Measurements from ENCODE around the gene TXNDC15. TPM values are rescaled to one million over a fixed set of nuclear protein-coding genes. Genes with fewer than 3 reads are reported as not detected.
"Not testable (repeated sequence)": the region's sequence is repeated elsewhere in the genome, so short reads cannot be mapped to it uniquely, and the experiment has no call there.

TXNDC15 gene
- total RNA-seq, 1 donor from 2014 or later, result 211 TPM

DNA sequence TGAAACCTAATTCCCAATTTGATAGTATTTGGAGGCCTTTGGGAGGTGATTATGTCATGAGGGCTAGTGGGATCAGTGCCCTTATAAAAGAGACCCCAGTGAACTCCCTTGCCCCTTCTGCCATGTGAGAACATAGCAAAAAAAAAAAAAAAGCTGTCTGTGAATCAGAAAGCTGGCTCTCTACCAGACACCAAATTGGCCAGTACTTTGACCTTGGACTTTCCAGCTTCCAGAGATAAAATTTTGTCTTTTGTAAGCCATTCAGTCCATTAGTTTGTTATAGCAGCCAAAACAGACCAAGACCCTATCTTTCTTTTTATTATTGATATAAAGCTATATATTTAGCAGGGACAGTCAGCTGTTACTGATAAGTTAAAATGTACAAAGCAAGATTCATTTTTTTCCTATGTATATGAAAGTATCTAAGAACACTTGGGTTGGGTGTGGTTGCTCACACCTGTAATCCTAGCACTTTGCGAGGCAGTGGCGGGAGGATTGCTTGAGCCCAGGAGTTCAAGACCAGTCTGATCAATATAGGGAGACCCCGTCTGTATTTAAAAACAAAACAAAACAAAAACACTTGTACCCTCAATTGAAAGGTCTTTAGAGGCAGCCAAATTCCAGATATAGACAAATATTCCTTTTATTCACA lies 36.5 kb upstream of the TXNDC15 start:
- Histone ChIP-seq H3K9me3 (no peaks in the 10 kb centered on the region), H3K4me1 (peaks cover 5 to 16% of the 10 kb centered on the region in 2 donors), H3K27ac (no peak overlapping the region), H3K27me3 (no peaks in the 10 kb centered on the region), H3K36me3 (peaks cover 0 to 7% of the 10 kb centered on the region in 2 donors), H3K4me3 (no peak overlapping the region)
- TF ChIP-seq, protein P1, sequence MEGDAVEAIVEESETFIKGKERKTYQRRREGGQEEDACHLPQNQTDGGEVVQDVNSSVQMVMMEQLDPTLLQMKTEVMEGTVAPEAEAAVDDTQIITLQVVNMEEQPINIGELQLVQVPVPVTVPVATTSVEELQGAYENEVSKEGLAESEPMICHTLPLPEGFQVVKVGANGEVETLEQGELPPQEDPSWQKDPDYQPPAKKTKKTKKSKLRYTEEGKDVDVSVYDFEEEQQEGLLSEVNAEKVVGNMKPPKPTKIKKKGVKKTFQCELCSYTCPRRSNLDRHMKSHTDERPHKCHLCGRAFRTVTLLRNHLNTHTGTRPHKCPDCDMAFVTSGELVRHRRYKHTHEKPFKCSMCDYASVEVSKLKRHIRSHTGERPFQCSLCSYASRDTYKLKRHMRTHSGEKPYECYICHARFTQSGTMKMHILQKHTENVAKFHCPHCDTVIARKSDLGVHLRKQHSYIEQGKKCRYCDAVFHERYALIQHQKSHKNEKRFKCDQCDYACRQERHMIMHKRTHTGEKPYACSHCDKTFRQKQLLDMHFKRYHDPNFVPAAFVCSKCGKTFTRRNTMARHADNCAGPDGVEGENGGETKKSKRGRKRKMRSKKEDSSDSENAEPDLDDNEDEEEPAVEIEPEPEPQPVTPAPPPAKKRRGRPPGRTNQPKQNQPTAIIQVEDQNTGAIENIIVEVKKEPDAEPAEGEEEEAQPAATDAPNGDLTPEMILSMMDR (IDR thresholded peaks at IDR 0.05), result no peak
- no peak for DNase-seq (ENCODE audit: low spot score in 2 of 2)
- intact Hi-C loops (cut with DNase I), result no loop called here

DNA sequence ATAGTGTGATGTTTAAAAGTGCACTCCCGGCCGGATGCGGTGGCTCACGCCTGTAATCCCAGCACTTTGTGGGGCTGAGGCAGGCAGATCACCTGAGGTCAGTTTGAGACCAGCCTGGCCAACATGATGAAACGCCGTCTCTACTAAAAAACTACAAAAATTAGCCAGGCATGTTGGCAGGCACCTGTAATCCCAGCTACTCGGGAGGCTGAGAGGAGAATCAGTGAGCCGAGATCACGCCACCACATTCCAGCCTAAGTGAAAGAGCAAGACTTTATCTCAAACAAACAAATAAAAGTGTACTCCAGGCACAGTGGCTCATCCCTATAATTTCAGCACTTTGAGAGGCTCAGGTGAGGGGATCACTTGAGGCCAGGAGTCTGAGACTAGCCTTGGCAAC lies 35.8 kb upstream of the TXNDC15 start:
- intact Hi-C loops (cut with DNase I); DNase-seq (ENCODE audit: low spot score in 2 of 2); H3K27me3 ChIP-seq; H3K36me3 ChIP-seq; H3K4me3 ChIP-seq; H3K9me3 ChIP-seq; H3K27ac ChIP-seq: not testable (repeated sequence)
- H3K4me1 ChIP-seq, result peaks cover 5 to 14% of the 10 kb centered on the region in 2 donors

DNA sequence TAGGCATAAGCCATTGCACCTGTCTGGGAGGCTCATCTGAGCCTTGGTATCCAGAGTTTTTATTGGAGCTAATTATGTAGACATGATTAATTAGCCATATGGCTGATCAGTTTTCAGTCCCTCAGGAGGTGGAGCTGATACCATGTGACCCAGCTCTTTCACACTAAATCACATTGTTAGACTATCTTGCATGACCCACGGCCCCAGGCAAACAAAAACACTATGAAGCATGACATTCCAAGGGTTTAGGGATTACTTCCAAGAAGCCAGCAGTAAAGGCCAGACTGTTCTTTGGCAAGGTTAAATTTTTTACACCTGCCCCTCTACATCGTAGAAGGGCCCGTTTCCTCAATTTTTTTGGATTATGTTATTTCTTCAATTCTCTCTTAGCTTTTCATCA lies 33.4 kb upstream of the TXNDC15 start:
- H3K27ac ChIP-seq, result no peak overlapping the region
- no peaks in the 10 kb centered on the region for H3K4me1 ChIP-seq
- intact Hi-C loops (cut with DNase I), result no loop called here
- peaks cover 0 to 7% of the 10 kb centered on the region in 2 donors for H3K36me3 ChIP-seq
- no peaks in the 10 kb centered on the region for H3K9me3 ChIP-seq
- H3K4me3 ChIP-seq, result no peak overlapping the region
- no peak for DNase-seq (ENCODE audit: low spot score in 2 of 2)
- TF ChIP-seq, protein P1 (IDR thresholded peaks at IDR 0.05), result no peak
- H3K27me3 ChIP-seq, result no peaks in the 10 kb centered on the region

DNA sequence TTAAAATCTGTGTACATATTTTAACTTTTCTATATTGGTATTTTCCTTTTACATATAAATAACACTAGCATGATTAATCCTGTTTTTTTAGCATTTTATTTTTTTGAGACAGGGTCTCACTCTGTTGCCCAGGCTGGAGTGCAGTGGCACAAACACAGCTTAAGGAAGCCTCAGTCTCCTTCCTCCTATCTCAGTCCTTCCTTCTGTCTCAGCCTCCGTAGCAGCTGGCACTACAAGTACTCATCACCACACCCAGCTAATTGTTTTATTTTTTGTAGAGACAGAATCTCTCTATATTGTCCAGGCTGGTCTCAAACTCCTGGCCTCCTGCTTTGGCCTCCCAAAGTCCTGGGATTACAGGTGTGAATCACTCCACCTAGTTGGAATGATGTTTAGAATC lies 29.9 kb upstream of the TXNDC15 start:
- no peaks in the 10 kb centered on the region for H3K27me3 ChIP-seq
- intact Hi-C loops (cut with DNase I), result no loop called here
- no peak overlapping the region for H3K4me3 ChIP-seq
- peaks cover 4 to 16% of the 10 kb centered on the region in 2 donors for H3K4me1 ChIP-seq
- DNase-seq (ENCODE audit: low spot score in 2 of 2), result no peak
- H3K36me3 ChIP-seq, result peaks cover 0 to 7% of the 10 kb centered on the region in 2 donors
- H3K9me3 ChIP-seq, result no peaks in the 10 kb centered on the region
- no peak overlapping the region for H3K27ac ChIP-seq
- TF ChIP-seq, protein P1 (IDR thresholded peaks at IDR 0.05), result no peak

DNA sequence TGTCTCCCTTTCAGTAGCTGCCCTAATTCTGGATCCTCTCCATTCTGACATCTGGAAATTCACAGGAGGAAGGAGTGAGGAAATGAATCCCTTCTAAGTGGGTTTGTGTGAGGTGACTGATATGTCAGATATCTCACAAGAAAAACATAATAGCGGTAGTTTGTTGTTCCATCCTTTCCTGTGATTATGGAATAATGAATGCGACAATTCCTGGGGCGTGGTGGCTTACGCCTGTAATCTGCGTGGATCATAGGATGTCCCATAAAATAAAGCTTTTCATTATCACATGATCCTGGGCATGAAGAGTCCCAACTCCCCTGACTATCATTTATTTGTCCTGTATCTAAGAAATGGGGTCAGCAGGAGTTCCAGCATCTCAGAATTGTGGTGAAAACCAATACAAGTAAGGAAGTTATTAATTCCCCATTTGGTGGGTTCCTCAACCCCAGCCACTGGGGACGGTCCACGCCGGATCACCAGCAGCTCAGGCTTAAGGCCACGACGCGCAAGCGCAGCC lies 28.8 kb upstream of the TXNDC15 start:
- no peaks in the 10 kb centered on the region for H3K27me3 ChIP-seq
- H3K4me3 ChIP-seq, result peak overlapping the region; percentile 92 to 94
- intact Hi-C loops (cut with DNase I), result loop anchor here (1.0 to 5.0 kb wide), 3 partner anchors 59 to 108 kb away; partner anchors contain the start of genes CAMLG and DDX46
- H3K4me1 ChIP-seq, result peaks cover 4 to 24% of the 10 kb centered on the region in 2 donors
- no peaks in the 10 kb centered on the region for H3K9me3 ChIP-seq
- DNase-seq (ENCODE audit: low spot score in 2 of 2), result no peak
- TF ChIP-seq, protein P1 (IDR thresholded peaks at IDR 0.05), result peak in 1 of 3 experiments; percentile 2
- peak overlapping the region; percentile 95 to 97 for H3K27ac ChIP-seq
- no peaks in the 10 kb centered on the region for H3K36me3 ChIP-seq

DNA sequence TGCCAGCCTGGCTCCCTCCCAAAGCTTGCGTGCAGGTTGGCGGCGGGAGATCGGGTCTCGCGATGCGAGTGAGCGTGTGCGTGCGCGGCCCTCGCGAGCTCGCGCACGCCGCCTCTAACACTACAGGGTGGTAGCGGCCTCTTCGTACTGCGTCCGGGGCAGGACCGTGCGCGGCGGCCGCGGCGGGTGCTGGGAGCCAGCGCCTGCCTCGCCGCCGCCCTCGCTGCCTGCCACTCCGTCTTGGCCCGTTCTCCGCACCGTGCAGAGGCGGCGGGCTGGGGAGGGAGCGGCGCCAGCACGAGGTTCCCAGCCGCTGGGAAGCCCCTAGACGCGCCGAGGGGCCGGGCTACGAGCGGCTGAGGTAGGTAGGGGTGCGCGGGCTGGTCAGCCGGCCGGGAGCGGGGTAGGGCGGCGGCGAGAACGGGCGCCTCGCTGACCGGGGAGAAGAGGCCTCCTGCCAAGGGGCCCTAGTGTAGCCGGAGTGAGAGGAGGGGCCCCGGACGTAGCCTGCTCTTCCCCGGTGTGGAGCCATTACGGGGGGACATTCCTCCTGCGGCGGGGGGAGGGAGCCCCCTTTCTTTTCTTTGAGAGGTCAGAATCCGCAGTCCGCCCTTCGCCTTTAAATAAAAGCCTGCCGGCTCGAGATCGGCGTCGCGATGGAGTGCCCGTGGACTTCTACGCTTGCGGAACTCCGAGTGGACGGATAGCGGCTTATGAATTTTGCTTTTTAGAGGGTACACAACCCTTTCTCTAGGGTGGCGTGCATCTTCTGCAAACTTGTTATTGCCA lies 28.1 kb upstream of the TXNDC15 start, which contains the start of gene C5orf24:
Gene C5orf24 (plus strand): TSS at position 117 of the 789 bp plus-strand sequence. CDS start 8,933 bp downstream, outside the sequence.
- TF ChIP-seq, protein P1 (IDR thresholded peaks at IDR 0.05), result no peak
- Histone ChIP-seq H3K27ac (peak within 1 kb of the TSS; percentile 95 to 97), H3K36me3 (no peaks in the 10 kb centered on the region), H3K9me3 (no peaks in the 10 kb centered on the region), H3K27me3 (no peaks in the 10 kb centered on the region), H3K4me1 (peaks cover 4 to 30% of the 10 kb centered on the region in 2 donors), H3K4me3 (peak within 1 kb of the TSS; percentile 92 to 94)
- intact Hi-C loops (cut with DNase I), result loop anchor here (1.0 to 5.0 kb wide), 4 partner anchors 29 to 109 kb away; partner anchors contain the start of genes CAMLG, DDX46 and TXNDC15
- DNase-seq (ENCODE audit: low spot score in 2 of 2), result peak; percentile 85 to 97

Measured in ascending aorta (tissue), 2 donors.